Epithelial cell of proximal tubule (primary cell): ENCODE measurements around the gene ALDH8A1. TPM values are rescaled to one million over a fixed set of nuclear protein-coding genes. Genes with fewer than 3 reads are reported as not detected.

ENCODE experiments used
- DNase-seq: peaks from one replicate; pipeline ENCODE4 v3.0.0-alpha.2; 2011; ENCODE audit warnings: low read depth
- H3K4me3 ChIP-seq: 2 replicates; pipeline ENCODE4 v1.5.1; 2011; ENCODE audit warnings: low read depth, mild to moderate bottlenecking, low read length
- total RNA-seq: library from RNA; depleted of rRNA; stranded (reverse); fragments of >200 nt; gene quantifications from 2 replicates; pipeline ENCODE4 v1.2.3, GENCODE V29; 2015
- TF ChIP-seq, protein P1 (sequence below): conservative IDR thresholded peaks from 2 replicates; pipeline ENCODE4 v1.5.1; 2012; ENCODE audit warnings: low read depth, mild to moderate bottlenecking, low read length

The ALDH8A1 gene
- total RNA-seq, 1 donor from 2014 or later: 0.40 TPM

GRCh38 chr6:134967711-134968110 lies 17.8 kb upstream of the ALDH8A1 start:
- TF ChIP-seq, protein P1, sequence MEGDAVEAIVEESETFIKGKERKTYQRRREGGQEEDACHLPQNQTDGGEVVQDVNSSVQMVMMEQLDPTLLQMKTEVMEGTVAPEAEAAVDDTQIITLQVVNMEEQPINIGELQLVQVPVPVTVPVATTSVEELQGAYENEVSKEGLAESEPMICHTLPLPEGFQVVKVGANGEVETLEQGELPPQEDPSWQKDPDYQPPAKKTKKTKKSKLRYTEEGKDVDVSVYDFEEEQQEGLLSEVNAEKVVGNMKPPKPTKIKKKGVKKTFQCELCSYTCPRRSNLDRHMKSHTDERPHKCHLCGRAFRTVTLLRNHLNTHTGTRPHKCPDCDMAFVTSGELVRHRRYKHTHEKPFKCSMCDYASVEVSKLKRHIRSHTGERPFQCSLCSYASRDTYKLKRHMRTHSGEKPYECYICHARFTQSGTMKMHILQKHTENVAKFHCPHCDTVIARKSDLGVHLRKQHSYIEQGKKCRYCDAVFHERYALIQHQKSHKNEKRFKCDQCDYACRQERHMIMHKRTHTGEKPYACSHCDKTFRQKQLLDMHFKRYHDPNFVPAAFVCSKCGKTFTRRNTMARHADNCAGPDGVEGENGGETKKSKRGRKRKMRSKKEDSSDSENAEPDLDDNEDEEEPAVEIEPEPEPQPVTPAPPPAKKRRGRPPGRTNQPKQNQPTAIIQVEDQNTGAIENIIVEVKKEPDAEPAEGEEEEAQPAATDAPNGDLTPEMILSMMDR: no peak
- DNase-seq: no peak
- H3K4me3 ChIP-seq: no peak overlapping the region

DNA sequence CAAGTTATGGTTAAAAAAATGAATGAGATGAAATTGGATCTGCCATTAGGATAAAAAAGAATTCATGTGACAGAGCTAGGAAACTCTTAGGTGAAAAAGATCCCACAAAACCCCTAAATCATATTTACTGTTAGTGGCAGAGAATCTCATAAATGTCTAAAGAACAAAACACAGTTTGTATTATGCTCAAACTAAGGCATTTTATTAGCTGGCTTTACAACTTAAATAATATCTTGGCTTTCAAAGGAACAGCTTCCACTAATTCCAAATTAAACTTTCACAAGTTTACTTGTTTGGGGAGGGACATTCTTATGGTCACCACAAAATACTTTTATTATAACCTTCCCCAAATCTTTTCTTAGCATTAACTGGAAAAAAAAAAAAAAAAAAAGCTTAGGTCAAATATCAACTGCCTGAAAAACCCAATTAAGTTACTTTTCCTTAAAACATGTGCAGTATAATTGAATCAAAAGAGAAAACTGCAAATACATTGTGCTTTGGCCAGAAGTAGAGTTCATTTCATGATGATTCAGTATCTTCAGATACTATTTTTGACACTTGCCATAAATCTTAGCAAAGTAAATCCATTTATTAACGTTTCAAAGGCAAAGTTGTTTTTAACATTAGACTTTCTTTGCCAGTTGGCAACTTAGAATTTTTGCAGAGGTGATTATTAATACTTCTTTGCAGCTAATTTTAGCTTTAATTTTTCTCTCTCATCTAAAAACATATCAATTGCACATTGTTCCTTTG lies 14.7 kb upstream of the ALDH8A1 start:
- H3K4me3 ChIP-seq: no peak overlapping the region
- TF ChIP-seq, protein P1: no peak
- no peak for DNase-seq

- DNase-seq: no peak
- TF ChIP-seq, protein P1: no peak
- no peak overlapping the region for H3K4me3 ChIP-seq
Observed at GRCh38 chr6:134962421-134962820, 12.5 kb upstream of the ALDH8A1 start.

DNA sequence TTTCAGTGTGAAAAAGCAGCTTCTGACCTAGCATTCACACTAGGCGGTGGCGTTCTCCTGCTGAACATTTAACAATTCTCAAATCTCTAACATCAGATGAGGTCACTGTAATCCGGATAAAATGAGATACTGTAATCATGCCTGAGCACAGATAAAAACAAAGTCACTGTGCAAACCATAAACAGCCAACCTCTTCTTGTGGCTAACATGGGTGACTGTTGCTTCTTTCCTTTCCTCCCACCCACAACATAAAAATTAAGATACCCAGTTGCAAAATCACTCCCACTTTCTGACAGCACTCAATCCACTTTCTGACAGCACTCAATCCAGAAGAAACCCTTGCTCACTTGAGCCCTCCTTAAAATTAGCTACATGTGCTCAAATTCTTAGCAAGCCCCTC lies 11.5 kb upstream of the ALDH8A1 start:
- DNase-seq: no peak
- H3K4me3 ChIP-seq: no peak overlapping the region
- TF ChIP-seq, protein P1: no peak

- DNase-seq: no peak
- H3K4me3 ChIP-seq: no peak overlapping the region
- TF ChIP-seq, protein P1: no peak
Observed at GRCh38 chr6:134959603-134960002, 9.7 kb upstream of the ALDH8A1 start.

DNA sequence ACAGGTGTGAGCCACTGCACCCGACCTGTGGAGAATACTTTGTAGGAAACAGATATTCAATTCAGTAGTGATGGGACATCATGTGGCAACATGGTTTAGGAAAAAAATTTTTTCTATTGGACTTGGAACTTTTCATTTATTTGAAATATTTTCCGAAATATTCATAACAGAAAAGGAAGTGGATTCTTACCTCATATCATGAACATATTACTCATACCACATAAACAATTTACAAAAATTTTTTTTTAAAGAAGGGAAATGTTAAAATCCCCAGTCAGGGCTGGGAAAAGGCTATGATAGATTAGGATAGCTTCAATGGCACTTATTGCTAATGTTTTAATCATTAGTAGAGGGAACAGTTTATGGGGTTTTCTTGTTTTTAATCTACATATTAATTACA lies 6.8 kb upstream of the ALDH8A1 start:
- TF ChIP-seq, protein P1: no peak
- no peak for DNase-seq
- no peak overlapping the region for H3K4me3 ChIP-seq

- DNase-seq: no peak
- TF ChIP-seq, protein P1: no peak
Observed at GRCh38 chr6:134956032-134956431, 6.1 kb upstream of the ALDH8A1 start.

More at GRCh38 chr6:134956032-134956431, 6.1 kb upstream of the ALDH8A1 start:
- no peak overlapping the region for H3K4me3 ChIP-seq
